GM21528 (cell line): ENCODE results near the gene WDR72.
"Not testable (repeated sequence)": the region's sequence is repeated elsewhere in the genome, so short reads cannot be mapped to it uniquely, and the experiment has no call there.

Experiments used
- ATAC-seq: cut with Tn5 transposase; IDR thresholded peaks from one replicate; pipeline ENCODE4 v1.9.1; 2021; ENCODE audit warnings: mild to moderate bottlenecking, moderate library complexity; ENCODE audit not compliant: unreplicated experiment, low FRiP score

The WDR72 gene

GRCh38 chr15:53710906-53711305, 48.6 kb downstream of the WDR72 start:
- no peak for ATAC-seq

- ATAC-seq: no peak
Observed at GRCh38 chr15:53709821-53710220, 49.6 kb downstream of the WDR72 start.

- ATAC-seq: no peak
Observed at GRCh38 chr15:53695365-53695764, 64.1 kb downstream of the WDR72 start.

- no peak for ATAC-seq
Observed at GRCh38 chr15:53694476-53694874, 65.0 kb downstream of the WDR72 start.

DNA sequence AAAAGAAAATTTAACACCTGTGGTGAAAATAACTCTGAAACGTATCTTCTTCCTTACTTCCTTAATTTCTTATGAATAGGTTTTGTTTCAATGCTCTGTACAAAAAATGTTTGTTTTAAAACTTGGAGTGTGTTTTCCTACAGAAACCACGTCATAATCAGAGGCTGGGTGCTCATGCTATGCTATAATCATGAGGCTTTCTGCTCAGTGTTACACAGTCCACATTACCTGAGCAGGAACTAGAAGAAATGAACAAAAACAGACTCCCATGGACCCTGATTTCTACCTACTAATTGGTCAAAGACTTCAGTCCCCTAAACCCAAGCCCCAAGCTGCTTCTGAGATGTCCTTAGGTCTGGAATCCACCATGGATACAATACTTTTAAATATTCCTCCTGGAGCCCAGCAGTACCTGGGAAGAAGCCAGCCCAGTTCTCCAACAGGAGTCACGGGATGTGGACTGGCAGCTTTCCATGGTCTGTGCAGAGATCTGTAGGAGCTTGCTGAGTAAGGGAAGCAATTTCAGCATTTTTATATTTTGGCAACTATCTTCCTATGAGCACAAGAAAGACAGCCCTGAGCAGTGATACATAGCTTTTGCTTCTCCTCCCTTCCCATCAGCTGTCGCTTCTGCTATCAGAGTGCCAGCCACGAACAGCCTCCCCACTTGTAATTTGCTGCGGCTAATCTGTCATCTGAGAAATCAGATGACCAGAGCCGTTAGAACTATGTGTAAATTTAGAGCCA, 65.6 kb downstream of the WDR72 start:
- no peak for ATAC-seq

DNA sequence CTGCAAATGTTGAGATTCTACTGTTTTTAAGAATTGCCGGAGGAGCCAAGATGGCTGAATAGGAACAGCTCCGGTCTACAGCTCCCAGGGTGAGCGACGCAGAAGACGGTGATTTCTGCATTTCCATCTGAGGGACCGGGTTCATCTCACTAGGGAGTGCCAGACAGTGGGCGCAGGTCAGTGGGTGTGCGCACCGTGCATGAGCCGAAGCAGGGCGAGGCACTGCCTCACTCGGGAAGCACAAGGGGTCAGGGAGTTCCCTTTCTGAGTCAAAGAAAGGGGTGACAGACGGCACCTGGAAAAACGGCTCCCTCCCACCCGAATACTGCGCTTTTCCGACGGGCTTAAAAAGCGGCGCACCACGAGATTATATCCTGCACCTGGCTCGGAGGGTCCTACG, 75.3 kb downstream of the WDR72 start:
- not testable (repeated sequence) for ATAC-seq

DNA sequence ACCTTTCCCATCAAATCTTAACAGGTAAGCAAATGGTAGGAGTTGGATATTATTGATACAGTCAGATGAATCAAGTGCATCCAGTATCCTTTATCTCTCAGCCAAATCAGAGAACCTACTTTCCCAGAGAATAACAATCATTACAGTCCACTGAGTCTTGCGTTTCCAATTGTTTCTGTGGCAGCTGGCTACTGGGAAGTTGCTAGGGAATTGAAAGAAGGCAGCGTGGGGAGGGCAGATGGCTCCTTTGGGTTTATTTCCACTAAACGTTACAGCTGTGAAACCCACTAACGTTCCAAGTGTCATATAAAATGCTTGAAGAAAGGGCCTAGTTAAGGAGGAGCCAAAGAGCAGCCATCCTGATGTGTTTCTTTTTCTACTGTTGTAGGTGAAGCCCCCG, 78.4 kb downstream of the WDR72 start:
- no peak for ATAC-seq

DNA sequence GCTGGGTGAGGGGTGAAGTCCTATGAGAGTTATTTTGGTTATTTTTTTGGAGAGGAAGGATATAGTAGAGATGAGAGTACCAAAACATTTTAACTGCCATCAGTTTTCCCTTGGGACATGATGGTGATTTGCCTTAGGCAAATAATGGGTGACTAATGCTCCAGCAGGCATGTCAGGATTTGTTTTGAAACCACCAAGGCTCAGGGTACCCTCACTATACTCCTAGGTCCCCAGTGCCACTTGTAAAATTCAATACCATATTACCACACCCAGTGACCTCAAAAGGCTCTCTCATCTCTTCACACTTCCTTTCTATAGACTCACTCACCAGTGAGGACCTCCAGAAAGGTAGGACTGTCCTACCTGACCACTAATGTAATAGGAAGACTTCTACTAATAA, 83.6 kb downstream of the WDR72 start:
- no peak for ATAC-seq

DNA sequence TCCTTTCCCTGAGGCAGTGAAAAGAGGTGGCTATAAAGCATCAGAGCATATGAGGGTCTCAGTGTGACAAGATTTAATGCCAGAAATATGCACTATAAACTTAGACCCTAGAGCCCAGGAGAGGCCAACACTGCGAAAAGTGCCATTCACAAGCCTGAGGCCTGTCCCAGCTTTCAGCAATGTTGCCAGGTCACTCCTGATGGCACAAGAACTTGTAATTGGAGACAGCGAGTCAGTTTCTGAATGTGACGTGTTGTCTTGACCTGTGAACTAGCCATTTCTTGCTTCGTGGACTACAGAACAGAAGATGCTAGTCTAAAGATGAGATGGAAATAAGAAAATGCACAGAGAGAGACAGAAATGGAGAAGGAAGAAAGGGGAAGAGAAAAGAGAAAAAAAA, 87.9 kb downstream of the WDR72 start:
- no peak for ATAC-seq

GRCh38 chr15:53670701-53671100, 88.8 kb downstream of the WDR72 start:
- no peak for ATAC-seq

DNA sequence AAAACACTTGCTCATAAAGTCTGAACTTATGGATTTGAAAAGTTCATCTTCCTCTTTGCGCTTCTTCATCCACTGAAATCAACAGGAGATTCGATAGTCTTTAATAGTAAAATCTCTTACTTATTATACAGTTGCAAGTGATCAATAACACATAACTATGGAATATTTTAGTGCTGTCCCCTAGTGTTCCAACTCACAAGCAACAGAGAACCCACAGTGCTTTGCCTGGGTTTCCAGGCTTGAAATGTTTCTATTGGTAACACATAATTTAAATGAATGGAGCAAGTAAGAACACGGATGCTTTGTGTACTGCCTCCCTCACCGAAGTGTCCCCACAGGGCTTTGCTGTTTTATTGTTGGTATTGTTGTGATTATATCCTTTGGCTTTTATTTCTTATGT, 93.5 kb downstream of the WDR72 start:
- no peak for ATAC-seq

DNA sequence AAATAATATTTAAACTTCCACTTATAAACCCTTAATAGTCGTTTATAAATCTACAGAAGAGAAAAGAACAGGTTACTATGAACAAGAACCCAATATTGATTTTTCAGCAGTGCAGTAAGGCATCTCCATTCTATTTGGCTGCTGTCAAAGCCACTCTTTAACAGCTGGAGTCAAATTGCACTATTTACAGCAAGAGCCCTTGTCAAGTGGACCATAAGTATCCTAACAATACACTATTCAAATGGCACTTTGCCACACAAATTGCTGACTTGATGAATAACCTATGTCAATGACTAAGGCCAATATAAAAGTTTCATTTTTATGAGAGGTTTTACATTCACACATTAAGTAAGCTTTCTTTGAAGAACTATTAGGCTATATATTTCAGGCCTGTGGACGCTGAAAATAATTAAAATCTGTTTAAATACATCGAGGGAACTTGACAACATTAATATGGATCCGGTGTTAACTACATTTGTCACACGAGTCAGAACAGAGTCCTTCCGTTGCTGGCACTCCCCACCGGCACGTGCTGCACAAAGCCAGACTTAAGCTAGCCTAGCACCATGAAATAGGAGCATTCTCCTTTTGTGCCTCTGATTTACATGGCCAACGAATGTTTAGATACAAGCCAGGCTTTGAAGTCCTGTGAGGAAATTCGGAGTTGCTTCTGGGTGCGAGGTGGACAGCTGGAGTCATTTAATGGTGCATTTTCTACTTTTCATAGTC, 100.5 kb downstream of the WDR72 start:
- no peak for ATAC-seq

- ATAC-seq: no peak
Observed at GRCh38 chr15:53658255-53658654, 101.2 kb downstream of the WDR72 start.

DNA sequence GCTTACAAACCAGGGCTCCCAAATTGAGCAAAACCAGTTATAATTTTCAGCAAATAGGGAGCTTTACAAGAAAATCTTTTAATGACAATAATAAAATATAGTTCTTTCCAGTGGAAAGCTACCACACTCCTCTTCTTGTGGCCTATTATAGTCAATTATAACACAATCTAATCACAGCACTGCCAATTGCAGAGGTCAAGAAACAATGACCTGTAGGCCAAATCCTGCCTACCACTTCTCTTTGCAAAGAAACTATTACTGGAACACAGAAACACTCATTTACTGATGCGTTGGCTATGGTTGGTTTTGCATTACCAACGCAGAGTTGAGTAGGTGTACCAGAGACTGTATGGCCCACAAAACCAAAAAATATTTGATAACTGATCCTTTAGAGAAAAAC, 110.5 kb downstream of the WDR72 start:
- no peak for ATAC-seq

DNA sequence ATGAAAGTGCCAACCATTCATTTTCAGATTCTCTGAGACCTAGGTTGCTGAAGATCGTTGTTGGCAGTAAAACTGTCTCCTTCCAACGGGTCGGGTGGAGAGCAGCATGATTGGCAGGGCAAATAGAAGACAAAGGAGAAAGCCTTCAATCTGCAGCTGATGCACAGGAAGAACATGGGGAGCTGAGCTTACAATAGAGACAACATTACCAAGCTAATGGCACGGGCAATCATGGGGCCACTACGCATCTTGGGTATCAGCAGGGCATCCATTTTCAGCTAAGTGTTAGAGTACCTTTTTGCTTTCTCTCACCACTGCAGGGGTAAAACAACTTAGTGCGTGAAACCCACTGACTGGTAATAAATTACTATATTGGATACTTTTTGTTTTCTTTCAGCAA, 114.8 kb downstream of the WDR72 start:
- ATAC-seq: no peak

- no peak for ATAC-seq
Observed at GRCh38 chr15:53634517-53635106, 124.9 kb downstream of the WDR72 start.

GRCh38 chr15:53627279-53627678, 132.2 kb downstream of the WDR72 start:
- no peak for ATAC-seq

DNA sequence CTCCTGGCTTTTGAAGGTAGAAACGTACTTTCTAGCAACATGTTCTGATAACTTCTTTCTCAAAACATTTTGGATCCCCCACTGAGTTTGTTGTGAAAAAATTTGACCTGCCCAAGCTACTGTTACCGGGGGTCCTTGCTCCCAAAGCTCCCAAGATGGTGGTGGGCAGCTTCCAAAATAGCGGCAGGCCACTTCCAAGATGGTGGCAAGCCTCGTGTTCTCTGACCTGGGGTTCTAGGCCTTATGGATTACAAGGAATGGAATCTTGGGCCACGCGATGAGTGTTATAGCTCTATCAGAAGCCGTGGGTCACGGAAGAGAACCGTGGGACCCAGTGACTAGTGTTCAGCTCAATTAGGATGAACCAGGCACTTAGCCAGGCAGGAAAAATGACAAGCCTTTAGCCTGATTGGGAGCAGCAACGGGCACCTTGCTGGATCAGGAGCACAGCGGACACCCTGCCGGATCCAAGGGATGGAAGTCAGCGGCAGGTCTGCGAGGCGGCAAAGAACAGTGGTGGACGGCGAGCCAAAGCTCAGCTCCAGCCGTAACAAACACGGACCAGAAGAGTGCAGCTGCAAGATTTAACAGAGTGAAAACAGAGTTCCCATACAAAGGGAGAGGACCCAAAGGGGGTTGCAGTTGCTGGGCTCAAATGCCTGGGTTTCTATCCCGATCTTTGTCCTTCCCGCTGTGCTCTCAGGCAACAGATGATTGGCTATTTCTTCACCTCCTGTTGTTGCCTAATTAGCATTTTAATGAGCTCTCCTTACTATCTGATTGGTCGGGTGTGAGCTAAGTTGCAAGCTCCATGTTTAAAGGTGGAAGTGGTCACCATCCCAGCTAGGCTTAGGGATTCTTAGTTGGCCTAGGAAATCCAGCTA, 133.3 kb downstream of the WDR72 start:
- ATAC-seq: no peak

DNA sequence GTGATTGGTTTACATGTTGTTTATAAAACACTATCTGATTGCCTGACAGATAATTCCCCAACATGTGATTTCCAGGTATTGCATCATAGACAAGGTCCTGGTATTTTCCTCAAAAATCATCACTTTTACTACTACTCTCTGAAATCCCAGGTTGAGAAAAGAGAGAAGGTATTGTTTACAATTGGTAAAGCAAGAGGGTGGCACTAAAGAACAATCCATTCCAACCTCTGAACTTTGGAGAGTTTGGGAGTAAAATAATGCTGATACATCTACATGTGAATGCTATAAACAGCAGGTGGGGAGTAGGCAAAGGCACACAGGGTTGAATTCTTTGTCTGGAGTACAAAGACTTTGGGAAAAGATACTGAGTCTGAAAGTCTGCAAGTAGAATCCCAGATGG, 134.2 kb downstream of the WDR72 start:
- ATAC-seq: no peak

DNA sequence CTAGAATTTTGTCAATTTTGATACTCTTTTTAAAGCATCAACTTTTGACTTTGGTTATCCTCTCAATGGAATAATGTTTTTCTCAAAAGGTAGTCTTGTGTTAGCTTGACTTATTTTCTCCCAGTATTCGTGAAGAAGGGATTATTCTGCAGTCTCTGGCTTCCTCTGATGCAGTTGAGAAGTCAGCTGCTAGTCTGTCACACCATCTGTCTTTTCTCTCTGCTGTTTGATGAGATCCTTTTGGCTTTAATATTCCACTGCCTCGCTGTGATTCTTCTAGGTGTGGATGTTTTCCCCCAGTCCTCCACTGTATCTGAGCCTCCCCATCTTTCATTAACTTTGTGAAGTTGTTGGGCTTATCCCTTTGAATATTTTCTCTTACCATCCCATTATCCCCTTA, 141.0 kb downstream of the WDR72 start:
- ATAC-seq: no peak
